Endothelial cell of umbilical vein (primary cell): ENCODE results near the gene ZNF804A. TPM values are rescaled to one million over a fixed set of nuclear protein-coding genes. Genes with fewer than 3 reads are reported as not detected.

Experiments used
- BruUV-seq: library from RNA; stranded (reverse); fragments of 400-500 nt; replicated peaks from 2 replicates; lab custom pipeline; 2021; lab: Mats Ljungman, UMichigan
- CTCF ChIA-PET: fragments of 300-600, 350-600 bp; sonication (Branson Sonifier 250); formaldehyde crosslinking; loops from one replicate; lab custom pipeline; 2021; ENCODE audit warnings: antibody characterized with exemption, inconsistent platforms; lab: Charles Lee
- POLR2A ChIA-PET: fragments of 300-600, 350-600 bp; sonication (Branson Sonifier 250); formaldehyde crosslinking; loops from one replicate; lab custom pipeline; 2021; ENCODE audit warnings: antibody characterized with exemption, inconsistent platforms; lab: Charles Lee
- DNase-seq: peaks from one replicate; pipeline ENCODE4 v3.0.0-alpha.2; 2011; ENCODE audit warnings: low read depth, low spot score
- FAIRE-seq: peaks from 2 replicates; lab custom pipeline; 2011; peaks lifted over from hg19 to GRCh38; lab: Jason Lieb, UNC
- H2AFZ ChIP-seq: 2 replicates; pipeline ENCODE4 v1.6.0; 2012; ENCODE audit warnings: low read depth, low read length, control low read depth, inconsistent platforms
- H3K27ac ChIP-seq: 2 replicates; pipeline ENCODE4 v1.5.1; 2011; ENCODE audit warnings: low read depth, mild to moderate bottlenecking, control low read depth, low read length, moderate library complexity; ENCODE audit not compliant: insufficient read depth
- H3K27me3 ChIP-seq, 2 experiments: 2 replicates each; pipeline versions ENCODE4 v1.6.0 to v1.6.1; 2011; ENCODE audit warnings: low read length in 2 of 2, mixed read lengths in 1 of 2; ENCODE audit not compliant: control insufficient read depth in 2 of 2, insufficient read depth in 2 of 2
- H3K36me3 ChIP-seq, 2 experiments: 2 replicates in 1 of 2; 3 replicates in 1 of 2; pipeline ENCODE4 v1.5.1; 2011; ENCODE audit warnings: low read length in 2 of 2, mild to moderate bottlenecking in 1 of 2, moderate library complexity in 1 of 2; ENCODE audit not compliant: control insufficient read depth in 2 of 2, insufficient read depth in 2 of 2; ENCODE audit errors: extremely low read depth in 1 of 2
- H3K4me1 ChIP-seq: 3 replicates; pipeline ENCODE4 v1.5.1; 2011; ENCODE audit warnings: mild to moderate bottlenecking, low read length; ENCODE audit not compliant: control insufficient read depth, insufficient read depth; ENCODE audit errors: extremely low read depth
- H3K4me2 ChIP-seq: 2 replicates; pipeline ENCODE4 v1.6.1; 2011; ENCODE audit warnings: low read length, control low read depth, mixed read lengths; ENCODE audit not compliant: insufficient read depth
- H3K4me3 ChIP-seq, 3 experiments: fragments of 200-600 bp in 1 of 3; sonication (generic), shearing (Covaris generic) in 1 of 3; replicated peaks in 1 of 3; 2 replicates each; pipeline ENCODE4 v1.5.1; 2011 to 2016; ENCODE audit warnings: control low read depth in 3 of 3, low read length in 3 of 3, mild to moderate bottlenecking in 2 of 3, inconsistent platforms in 1 of 3, low read depth in 1 of 3, moderate library complexity in 1 of 3; ENCODE audit not compliant: insufficient read depth in 1 of 3
- H3K79me2 ChIP-seq: 2 replicates; pipeline ENCODE4 v1.6.0; 2012; ENCODE audit warnings: low read length, inconsistent platforms; ENCODE audit not compliant: control insufficient read depth, insufficient read depth
- H3K9ac ChIP-seq: replicated peaks from 2 replicates; pipeline ENCODE3; 2011; ENCODE audit warnings: low read length, control low read depth; ENCODE audit not compliant: insufficient read depth; ENCODE audit errors: extremely low read depth
- H3K9me1 ChIP-seq: replicated peaks from 3 replicates; pipeline ENCODE4 v1.6.0; 2011; ENCODE audit warnings: mild to moderate bottlenecking, low read length; ENCODE audit not compliant: control insufficient read depth, insufficient read depth; ENCODE audit errors: extremely low read depth
- H3K9me3 ChIP-seq: replicated peaks from 2 replicates; pipeline ENCODE4 v1.5.1; 2012; ENCODE audit warnings: low read length, inconsistent platforms; ENCODE audit not compliant: control insufficient read depth, insufficient read depth
- H4K20me1 ChIP-seq: replicated peaks from 2 replicates; pipeline ENCODE3; 2011; ENCODE audit warnings: mild to moderate bottlenecking, low read length; ENCODE audit not compliant: control insufficient read depth, insufficient read depth; ENCODE audit errors: extremely low read depth
- CTCF ChIP-seq, 2 donors: IDR thresholded peaks; 1 replicate in 1 of 2; 2 replicates in 1 of 2; pipeline ENCODE4 v1.5.1; 2011; ENCODE audit warnings: low read length in 2 of 2, mild to moderate bottlenecking in 2 of 2, moderate library complexity in 2 of 2, control low read depth in 1 of 2, inconsistent platforms in 1 of 2, low read depth in 1 of 2; ENCODE audit not compliant: insufficient read depth in 1 of 2; ENCODE audit errors: extremely low read depth in 1 of 2
- EZH2 ChIP-seq: IDR thresholded peaks from 2 replicates; pipeline ENCODE4 v1.6.1; 2012; ENCODE audit warnings: borderline replicate concordance, low read depth, mild to moderate bottlenecking, moderate library complexity, low read length, inconsistent platforms; ENCODE audit not compliant: severe bottlenecking
- FOS ChIP-seq: IDR thresholded peaks from 2 replicates; pipeline ENCODE4 v1.6.1; 2011; ENCODE audit warnings: mild to moderate bottlenecking, low read length, moderate library complexity, borderline replicate concordance; ENCODE audit not compliant: insufficient read depth
- GATA2 ChIP-seq: IDR thresholded peaks from 2 replicates; pipeline ENCODE4 v1.7.0; 2011; ENCODE audit warnings: low read depth, mild to moderate bottlenecking, moderate library complexity, mixed read lengths, low read length; ENCODE audit not compliant: insufficient read length, insufficient read depth
- JUN ChIP-seq: IDR thresholded peaks from 2 replicates; pipeline ENCODE4 v1.6.1; 2011; ENCODE audit warnings: borderline replicate concordance, low read depth; ENCODE audit not compliant: insufficient read length, insufficient read depth
- MAX ChIP-seq: IDR thresholded peaks from 2 replicates; pipeline ENCODE4 v1.6.1; 2011; ENCODE audit not compliant: insufficient read depth, insufficient read length
- MYC ChIP-seq: IDR thresholded peaks from one replicate; pipeline ENCODE4 v1.6.1; 2011; ENCODE audit warnings: mild to moderate bottlenecking, low read depth, low read length
- POLR2A ChIP-seq: IDR thresholded peaks from 2 replicates; pipeline ENCODE4 v1.6.1; 2012; ENCODE audit warnings: low read depth, mild to moderate bottlenecking, control low read depth, low read length
- POLR2AphosphoS5 ChIP-seq: IDR thresholded peaks from 2 replicates; pipeline ENCODE4 v1.6.1; 2012; ENCODE audit warnings: low read depth, mild to moderate bottlenecking, control low read depth, low read length, moderate library complexity; ENCODE audit not compliant: insufficient read depth
- dilution Hi-C: fragments of 300-500 bp; cut with MboI; formaldehyde crosslinking; loops from one replicate; pipeline ENCODE4 v1.15.0; 2019; ENCODE audit warnings: low sequenced_read_pairs; ENCODE audit not compliant: extremely low pct_ligation_motif_present
- intact Hi-C: fragments of 100-400 bp; cut with micrococcal nuclease; formaldehyde crosslinking; loops from one replicate; pipeline ENCODE4 v1.10.0; 2022
- polyA plus RNA-seq, 4 experiments: library from polyadenylated mRNA; depleted of rRNA in 3 of 4; stranded (reverse) in 3 of 4; unstranded in 1 of 4; fragments of >200 nt; gene quantifications; 2 replicates each; pipeline versions ENCODE4 v1.2.1 to v1.2.3, GENCODE V29; 2011 to 2012; ENCODE audit warnings: missing spikeins in 1 of 4
- total RNA-seq: library from RNA; stranded (reverse); gene quantifications from 2 replicates; pipeline ENCODE4 v1.2.3, GENCODE V29; 2021

ZNF804A gene
- total and polyA plus RNA-seq, 2 donors (not counting 3 experiments of a cell fraction or from before 2014, with no cell fraction given): 0.22 TPM; not detected in 1

- dilution Hi-C loops (no loop called here), intact Hi-C loops (no loop called here)
- FAIRE-seq (no peak), DNase-seq (no peak)
- H3K4me1 ChIP-seq: no peaks in the 10 kb centered on the region
- no peaks in the 10 kb centered on the region for H3K27me3 ChIP-seq
- no peak overlapping the region for H3K4me2 ChIP-seq
- H3K9me1 ChIP-seq: no peaks in the 10 kb centered on the region
- H3K79me2 ChIP-seq: no peaks in the 10 kb centered on the region
- no peaks in the 10 kb centered on the region for H4K20me1 ChIP-seq
- CTCF ChIA-PET: no interaction called here
- no TSS peak for BruUV-seq
- POLR2A ChIA-PET: no interaction called here
- no peak overlapping the region for H3K4me3 ChIP-seq
- H3K9me3 ChIP-seq: no peaks in the 10 kb centered on the region
- H3K36me3 ChIP-seq: no peaks in the 10 kb centered on the region
- H2AFZ ChIP-seq: no peak overlapping the region
- no peak overlapping the region for H3K9ac ChIP-seq
- TF ChIP-seq GATA2 (no peak), MAX (no peak)
- H3K27ac ChIP-seq: no peak overlapping the region
Measured at GRCh38 chr2:184921676-184922075, 323.3 kb downstream of the ZNF804A start.

GRCh38 chr2:184923751-184924150 lies 325.4 kb downstream of the ZNF804A start:
- H3K27me3 ChIP-seq: no peaks in the 10 kb centered on the region
- no peak overlapping the region for H2AFZ ChIP-seq
- H3K79me2 ChIP-seq: no peaks in the 10 kb centered on the region
- POLR2A ChIA-PET: no interaction called here
- no peak overlapping the region for H3K9ac ChIP-seq
- no peaks in the 10 kb centered on the region for H3K36me3 ChIP-seq
- no peak for DNase-seq
- FAIRE-seq: no peak
- H3K4me1 ChIP-seq: no peaks in the 10 kb centered on the region
- no peak overlapping the region for H3K27ac ChIP-seq
- no peak for TF ChIP-seq POLR2AphosphoS5
- TF ChIP-seq GATA2: no peak
- no peak for TF ChIP-seq MAX
- TF ChIP-seq CTCF (IDR thresholded peaks at IDR 0.05; ENCODE audit: extremely low read depth in 1 of 2, insufficient read depth in 1 of 2, low read depth in 1 of 2, low read length in 2 of 2): no peak
- no peak for TF ChIP-seq POLR2A
- no peak for TF ChIP-seq MYC
- no peak for TF ChIP-seq JUN
- TF ChIP-seq FOS: no peak
- no peak for TF ChIP-seq EZH2
- no TSS peak for BruUV-seq
- intact Hi-C loops: no loop called here
- H3K9me3 ChIP-seq: peaks cover 2% of the 10 kb centered on the region
- no peak overlapping the region for H3K4me3 ChIP-seq
- dilution Hi-C loops: no loop called here
- no peak overlapping the region for H3K4me2 ChIP-seq
- no peaks in the 10 kb centered on the region for H4K20me1 ChIP-seq
- CTCF ChIA-PET: no interaction called here
- no peaks in the 10 kb centered on the region for H3K9me1 ChIP-seq
